Measurements from ENCODE around the gene MPST.

Gene MPST

GRCh38 chr22:37043209-37043827 lies 23.8 kb downstream of the MPST start:
- Histone ChIP-seq H3K79me2 (ENCODE audit: insufficient read depth, low read depth) (no peaks in the 10 kb centered on the region), H3K4me1 (ENCODE audit: low read depth, poor library complexity, severe bottlenecking) (peaks cover 9% of the 10 kb centered on the region), H3K27ac (no peak overlapping the region), H4K20me1 (ENCODE audit: insufficient read depth) (no peaks in the 10 kb centered on the region), H2AFZ (ENCODE audit: low read depth) (no peak overlapping the region; the same call in 1 of the 2 replicates), H3K9ac (no peak overlapping the region), H3K4me2 (no peak overlapping the region), H3K27me3 (ENCODE audit: insufficient read depth, low read depth) (no peaks in the 10 kb centered on the region), H3K36me3 (ENCODE audit: insufficient read depth) (no peaks in the 10 kb centered on the region), H3K4me3 (IDR thresholded peaks at IDR 0.05; ENCODE audit: insufficient read depth, low read depth, low read length) (no peak overlapping the region)
- TF ChIP-seq, protein P1, sequence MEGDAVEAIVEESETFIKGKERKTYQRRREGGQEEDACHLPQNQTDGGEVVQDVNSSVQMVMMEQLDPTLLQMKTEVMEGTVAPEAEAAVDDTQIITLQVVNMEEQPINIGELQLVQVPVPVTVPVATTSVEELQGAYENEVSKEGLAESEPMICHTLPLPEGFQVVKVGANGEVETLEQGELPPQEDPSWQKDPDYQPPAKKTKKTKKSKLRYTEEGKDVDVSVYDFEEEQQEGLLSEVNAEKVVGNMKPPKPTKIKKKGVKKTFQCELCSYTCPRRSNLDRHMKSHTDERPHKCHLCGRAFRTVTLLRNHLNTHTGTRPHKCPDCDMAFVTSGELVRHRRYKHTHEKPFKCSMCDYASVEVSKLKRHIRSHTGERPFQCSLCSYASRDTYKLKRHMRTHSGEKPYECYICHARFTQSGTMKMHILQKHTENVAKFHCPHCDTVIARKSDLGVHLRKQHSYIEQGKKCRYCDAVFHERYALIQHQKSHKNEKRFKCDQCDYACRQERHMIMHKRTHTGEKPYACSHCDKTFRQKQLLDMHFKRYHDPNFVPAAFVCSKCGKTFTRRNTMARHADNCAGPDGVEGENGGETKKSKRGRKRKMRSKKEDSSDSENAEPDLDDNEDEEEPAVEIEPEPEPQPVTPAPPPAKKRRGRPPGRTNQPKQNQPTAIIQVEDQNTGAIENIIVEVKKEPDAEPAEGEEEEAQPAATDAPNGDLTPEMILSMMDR (conservative IDR thresholded peaks at IDR 0.05; ENCODE audit: low read depth, low read length), result no peak

- no peaks in the 10 kb centered on the region for H3K36me3 ChIP-seq (ENCODE audit: insufficient read depth)
- peak overlapping the region; percentile 18; the same call in 1 of the 2 replicates for H2AFZ ChIP-seq (ENCODE audit: low read depth)
- TF ChIP-seq, protein P1 (conservative IDR thresholded peaks at IDR 0.05; ENCODE audit: low read depth, low read length), result peak; percentile 68
- no peaks in the 10 kb centered on the region for H3K27me3 ChIP-seq (ENCODE audit: insufficient read depth, low read depth)
- no peak overlapping the region for H3K27ac ChIP-seq
- H3K4me2 ChIP-seq, result no peak overlapping the region
- no peak overlapping the region for H3K4me3 ChIP-seq (IDR thresholded peaks at IDR 0.05; ENCODE audit: insufficient read depth, low read depth, low read length)
- peaks cover 9% of the 10 kb centered on the region for H3K4me1 ChIP-seq (ENCODE audit: low read depth, poor library complexity, severe bottlenecking)
- no peak overlapping the region for H3K9ac ChIP-seq
- H4K20me1 ChIP-seq (ENCODE audit: insufficient read depth), result no peaks in the 10 kb centered on the region
- no peaks in the 10 kb centered on the region for H3K79me2 ChIP-seq (ENCODE audit: insufficient read depth, low read depth)
These were observed 24.4 kb downstream of the MPST start for GRCh38 chr22:37043828-37044538.

- H3K4me1 ChIP-seq (ENCODE audit: low read depth, poor library complexity, severe bottlenecking), result peaks cover 9% of the 10 kb centered on the region
- H3K4me3 ChIP-seq (IDR thresholded peaks at IDR 0.05; ENCODE audit: insufficient read depth, low read depth, low read length), result no peak overlapping the region
- no peak overlapping the region for H3K27ac ChIP-seq
- no peaks in the 10 kb centered on the region for H4K20me1 ChIP-seq (ENCODE audit: insufficient read depth)
- no peaks in the 10 kb centered on the region for H3K27me3 ChIP-seq (ENCODE audit: insufficient read depth, low read depth)
- H3K79me2 ChIP-seq (ENCODE audit: insufficient read depth, low read depth), result no peaks in the 10 kb centered on the region
- H2AFZ ChIP-seq (ENCODE audit: low read depth), result no peak overlapping the region
- H3K9ac ChIP-seq, result no peak overlapping the region
- TF ChIP-seq, protein P1 (conservative IDR thresholded peaks at IDR 0.05; ENCODE audit: low read depth, low read length), result no peak
- no peak overlapping the region for H3K4me2 ChIP-seq
- no peaks in the 10 kb centered on the region for H3K36me3 ChIP-seq (ENCODE audit: insufficient read depth)
These were observed 25.4 kb downstream of the MPST start for GRCh38 chr22:37044634-37045625.

DNA sequence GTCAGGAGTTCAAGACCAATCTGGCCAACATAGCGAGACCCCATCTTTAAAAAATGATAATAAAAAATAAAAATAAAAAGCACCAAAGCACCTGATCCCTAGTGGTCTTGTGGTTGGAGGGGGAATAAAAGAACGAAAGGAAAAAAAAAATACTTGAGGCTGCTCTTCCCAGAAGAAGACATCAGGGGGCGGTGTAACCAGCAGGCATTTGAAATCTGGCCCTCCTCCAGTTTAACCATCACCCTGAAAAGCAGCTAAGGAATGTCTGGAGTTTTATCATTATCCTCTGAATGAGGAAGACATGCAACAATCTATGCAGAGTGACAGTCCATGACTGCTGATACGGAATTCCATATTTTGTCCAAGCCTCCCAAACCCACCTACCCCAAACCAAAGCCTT lies 26.4 kb downstream of the MPST start:
- TF ChIP-seq, protein P1 (conservative IDR thresholded peaks at IDR 0.05; ENCODE audit: low read depth, low read length), result peak; percentile 63
- H3K27ac ChIP-seq, result no peak overlapping the region

More for the DNA sequence above, 26.4 kb downstream of the MPST start:
- no peaks in the 10 kb centered on the region for H3K79me2 ChIP-seq (ENCODE audit: insufficient read depth, low read depth)
- H4K20me1 ChIP-seq (ENCODE audit: insufficient read depth), result no peaks in the 10 kb centered on the region
- H3K4me3 ChIP-seq (IDR thresholded peaks at IDR 0.05; ENCODE audit: insufficient read depth, low read depth, low read length), result no peak overlapping the region
- no peak overlapping the region for H3K9ac ChIP-seq
- H3K4me2 ChIP-seq, result no peak overlapping the region
- peaks cover 9% of the 10 kb centered on the region for H3K4me1 ChIP-seq (ENCODE audit: low read depth, poor library complexity, severe bottlenecking)
- no peaks in the 10 kb centered on the region for H3K27me3 ChIP-seq (ENCODE audit: insufficient read depth, low read depth)
- no peaks in the 10 kb centered on the region for H3K36me3 ChIP-seq (ENCODE audit: insufficient read depth)
- H2AFZ ChIP-seq (ENCODE audit: low read depth), result no peak overlapping the region

Data from KMS-11 (cell line).